Ishikawa (cell line): Measurements from ENCODE around the gene STON2.

ENCODE experiments used
- CEBPB ChIP-seq: IDR thresholded peaks from 2 replicates; pipeline ENCODE4 v1.6.1; 2012
- CREB1 ChIP-seq: IDR thresholded peaks from 2 replicates; pipeline ENCODE4 v1.6.1; 2012; ENCODE audit warnings: low read depth
- EGR1 ChIP-seq: IDR thresholded peaks from 2 replicates; pipeline ENCODE4 v1.6.1; 2012
- EP300 ChIP-seq: IDR thresholded peaks from 2 replicates; pipeline ENCODE4 v1.6.1; 2012; ENCODE audit warnings: borderline replicate concordance
- FOXM1 ChIP-seq: IDR thresholded peaks from 2 replicates; pipeline ENCODE4 v1.6.1; 2012; ENCODE audit warnings: low read depth, borderline replicate concordance
- NFIC ChIP-seq: IDR thresholded peaks from 2 replicates; pipeline ENCODE4 v1.6.1; 2012
- RAD21 ChIP-seq: IDR thresholded peaks from 2 replicates; pipeline ENCODE4 v1.6.1; 2012; ENCODE audit warnings: low read depth
- REST ChIP-seq: IDR thresholded peaks from 2 replicates; pipeline ENCODE4 v1.6.1; 2012; ENCODE audit warnings: low read depth, mild to moderate bottlenecking
- TAF1 ChIP-seq: IDR thresholded peaks from 2 replicates; pipeline ENCODE4 v1.6.1; 2012; ENCODE audit warnings: low read depth, mild to moderate bottlenecking
- TCF12 ChIP-seq: IDR thresholded peaks from 2 replicates; pipeline ENCODE4 v1.6.1; 2012; ENCODE audit warnings: low read depth
- TEAD4 ChIP-seq: IDR thresholded peaks from 2 replicates; pipeline ENCODE4 v1.6.1; 2012
- TF ChIP-seq, protein P1 (sequence below): IDR thresholded peaks from 2 replicates; pipeline ENCODE4 v1.6.1; 2012
- TF ChIP-seq, protein P2 (sequence below): IDR thresholded peaks from 2 replicates; pipeline ENCODE4 v1.6.1; 2012

DNA sequence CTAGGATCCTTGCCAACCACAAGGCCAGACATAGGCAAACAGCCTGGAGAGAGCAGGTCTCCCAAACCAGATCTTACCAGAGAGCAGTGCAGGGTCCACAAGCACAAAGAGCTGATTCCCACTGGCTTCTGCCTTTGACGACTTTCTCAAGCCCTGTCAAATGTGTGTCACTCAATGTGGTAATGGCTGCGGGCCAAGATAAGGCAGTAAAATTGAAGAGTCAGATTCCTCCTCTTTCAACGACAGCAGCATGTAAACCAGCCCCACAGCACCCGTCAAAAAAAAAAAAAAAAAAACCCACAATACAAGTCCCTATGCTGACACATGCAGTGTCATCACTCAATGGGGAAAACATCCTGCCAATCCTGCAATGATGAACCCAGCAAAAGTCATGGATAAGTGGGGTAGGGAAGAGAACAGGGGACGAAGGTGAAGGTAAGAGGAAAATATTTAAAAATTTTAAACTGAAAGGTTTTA lies at the start of gene STON2:
- TF ChIP-seq FOXM1 (no peak), REST (no peak), TCF12 (no peak), RAD21 (no peak), CEBPB (no peak), EP300 (0 out of 2 replicates have a peak, but pooled peaks have one; percentile 47), NFIC (peak; percentile 85), TEAD4 (no peak), TAF1 (no peak), CREB1 (no peak), EGR1 (no peak)
- TF ChIP-seq, protein P1, sequence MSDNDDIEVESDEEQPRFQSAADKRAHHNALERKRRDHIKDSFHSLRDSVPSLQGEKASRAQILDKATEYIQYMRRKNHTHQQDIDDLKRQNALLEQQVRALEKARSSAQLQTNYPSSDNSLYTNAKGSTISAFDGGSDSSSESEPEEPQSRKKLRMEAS: no peak
- TF ChIP-seq, protein P2, sequence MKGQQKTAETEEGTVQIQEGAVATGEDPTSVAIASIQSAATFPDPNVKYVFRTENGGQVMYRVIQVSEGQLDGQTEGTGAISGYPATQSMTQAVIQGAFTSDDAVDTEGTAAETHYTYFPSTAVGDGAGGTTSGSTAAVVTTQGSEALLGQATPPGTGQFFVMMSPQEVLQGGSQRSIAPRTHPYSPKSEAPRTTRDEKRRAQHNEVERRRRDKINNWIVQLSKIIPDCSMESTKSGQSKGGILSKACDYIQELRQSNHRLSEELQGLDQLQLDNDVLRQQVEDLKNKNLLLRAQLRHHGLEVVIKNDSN: no peak
